SHP77 treated with DMSO at 0.1 percent for 48 hours (cell line): ENCODE results near the gene RNF225.
"Not testable (repeated sequence)": the region's sequence is repeated elsewhere in the genome, so short reads cannot be mapped to it uniquely, and the experiment has no call there.

Experiments
- DNase-seq: peaks from one replicate; lab custom pipeline; 2025; lab: John Stamatoyannopoulos, UW

Gene RNF225

GRCh38 chr19:58362272-58362994 is 33.0 kb upstream of the RNF225 start, which contains the start of gene ZNF497:
TSS of gene ZNF497 (minus strand) at chr19:58362751. CDS start at chr19:58357635, 5,116 bp downstream.
- peak; percentile 85 for DNase-seq

GRCh38 chr19:58364146-58364545 is 31.3 kb upstream of the RNF225 start:
- no peak for DNase-seq

DNA sequence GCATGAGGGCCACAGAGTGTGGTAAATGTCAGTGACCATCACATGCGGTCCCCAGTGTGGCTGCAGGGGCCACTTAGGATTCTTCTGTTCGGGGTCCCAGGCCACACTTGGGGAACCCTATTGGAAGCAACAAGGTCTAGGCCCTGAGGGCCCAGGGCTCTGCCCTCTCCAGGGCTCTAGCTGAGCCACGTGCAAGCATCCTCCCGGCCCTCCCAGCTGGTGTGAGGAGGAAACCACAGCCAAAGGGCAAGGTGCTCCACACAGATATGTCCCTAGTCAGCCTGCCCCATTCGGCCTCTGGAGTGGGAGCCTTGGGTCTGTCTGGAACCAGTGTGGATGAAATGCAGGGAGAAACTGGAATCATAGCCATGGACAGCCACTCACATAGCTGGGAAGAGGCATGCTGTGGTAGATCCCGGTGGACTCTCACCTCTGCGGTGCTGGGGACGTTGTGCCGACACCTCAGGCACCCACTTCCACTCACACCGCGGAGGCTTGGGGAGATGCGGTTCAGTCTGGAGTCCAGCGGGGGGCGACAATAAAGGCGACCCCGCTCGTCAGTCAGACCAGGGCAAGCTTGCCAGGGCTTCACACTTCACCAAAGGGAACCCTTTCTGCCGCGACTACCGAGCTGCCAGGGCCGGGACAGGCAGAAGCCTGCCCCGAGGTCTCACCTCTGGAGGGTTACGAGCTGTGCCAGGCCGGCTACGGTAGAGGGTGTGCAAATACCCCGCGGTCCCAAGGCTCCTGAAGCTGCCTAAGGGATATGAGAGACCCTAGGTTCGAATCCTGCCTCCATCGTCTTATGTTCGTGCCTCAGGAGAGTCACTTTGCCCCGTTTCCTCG is 28.6 kb upstream of the RNF225 start:
- DNase-seq, result no peak

- DNase-seq, result no peak
Measured at GRCh38 chr19:58367698-58368454, 27.6 kb upstream of the RNF225 start.

- DNase-seq, result no peak
Measured at GRCh38 chr19:58368561-58369360, 26.7 kb upstream of the RNF225 start.

DNA sequence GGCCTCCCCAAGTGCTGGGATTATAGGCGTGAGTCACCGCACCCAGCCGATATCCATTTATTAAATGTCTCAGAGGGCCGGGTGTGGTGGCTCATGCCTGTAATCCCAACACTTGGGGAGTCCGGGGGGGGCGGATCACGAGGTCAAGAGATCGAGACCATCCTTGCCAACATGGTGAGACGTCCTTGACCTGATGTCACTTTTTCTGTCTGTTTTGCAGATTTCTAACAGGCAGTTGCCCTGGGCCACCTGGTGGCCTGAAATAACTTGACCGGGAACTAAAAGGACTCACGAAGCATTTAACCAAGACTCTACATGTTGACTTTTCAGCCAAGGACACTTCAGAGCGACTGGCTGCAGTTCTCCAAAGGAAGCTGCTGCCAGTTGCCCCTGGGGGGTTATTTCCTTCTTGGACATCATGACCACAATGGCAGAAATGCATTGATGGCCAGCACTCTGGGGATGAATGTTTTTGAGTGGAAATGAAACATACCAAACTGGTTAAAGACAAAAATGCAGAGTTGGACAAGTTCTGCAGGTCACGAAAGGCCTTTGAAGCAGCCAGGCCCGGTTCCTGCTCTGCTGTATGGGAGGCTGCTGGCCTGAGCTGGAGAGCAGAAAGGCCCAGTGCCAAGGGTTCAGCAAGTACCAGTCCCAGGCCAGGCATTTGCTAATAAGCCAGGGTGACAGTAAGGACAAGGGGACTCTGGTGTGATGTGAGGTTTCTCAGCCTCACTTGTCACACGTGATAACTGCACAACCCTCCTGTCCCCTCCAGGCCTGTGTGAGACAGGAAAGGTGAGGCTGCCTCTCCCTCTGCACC is 22.9 kb upstream of the RNF225 start:
- no peak for DNase-seq

DNA sequence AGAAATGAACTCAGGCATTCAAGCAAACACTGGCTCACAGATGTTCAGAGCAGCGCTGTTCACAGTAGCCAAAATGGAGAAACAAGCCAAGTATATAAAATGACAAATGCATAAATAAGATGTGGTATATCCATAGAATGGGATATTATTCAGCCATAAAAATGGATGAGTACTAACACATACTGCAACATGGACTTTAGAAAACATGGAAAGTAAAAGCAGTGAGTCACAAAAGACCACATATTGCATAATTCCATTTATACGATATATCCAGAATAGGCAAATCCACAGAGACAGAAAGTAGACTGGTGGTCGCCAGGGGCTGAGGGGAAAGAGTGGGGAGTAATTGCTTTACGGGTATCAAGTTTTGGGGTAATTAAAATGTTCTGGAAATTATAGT is 21.3 kb upstream of the RNF225 start:
- no peak for DNase-seq

DNA sequence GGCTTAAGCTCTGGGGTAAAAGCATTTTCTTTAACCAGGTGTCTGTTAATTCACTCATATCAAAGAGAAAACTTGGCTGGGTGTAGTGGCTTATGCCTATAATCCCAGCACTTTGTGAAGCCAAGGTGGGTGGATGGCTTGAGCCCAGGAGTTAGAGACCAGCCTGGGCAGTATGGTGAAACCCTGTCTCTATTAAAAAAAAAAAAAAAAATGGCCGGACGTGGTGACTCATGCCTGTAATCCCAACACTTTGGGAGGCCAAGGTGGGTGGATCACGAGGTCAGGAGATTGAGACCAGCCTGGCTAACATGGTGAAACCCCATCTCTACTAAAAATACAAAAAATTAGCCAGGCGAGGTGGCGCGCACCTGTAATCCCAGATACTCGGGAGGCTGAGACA is 18.7 kb upstream of the RNF225 start:
- DNase-seq, result not testable (repeated sequence)

- DNase-seq, result no peak
Measured at GRCh38 chr19:58379246-58379645, 16.2 kb upstream of the RNF225 start.

GRCh38 chr19:58380037-58380661 is 15.3 kb upstream of the RNF225 start:
- no peak for DNase-seq

- DNase-seq, result peak; percentile 99
Measured at GRCh38 chr19:58380662-58381459, 14.6 kb upstream of the RNF225 start, which contains the start of gene ZNF837. TSS of gene ZNF837 (minus strand) at chr19:58381030. CDS start at chr19:58369332, 11,698 bp downstream.

GRCh38 chr19:58381460-58382212 is 13.8 kb upstream of the RNF225 start:
- no peak for DNase-seq

- no peak for DNase-seq
Measured at GRCh38 chr19:58382997-58383603, 12.4 kb upstream of the RNF225 start.

DNA sequence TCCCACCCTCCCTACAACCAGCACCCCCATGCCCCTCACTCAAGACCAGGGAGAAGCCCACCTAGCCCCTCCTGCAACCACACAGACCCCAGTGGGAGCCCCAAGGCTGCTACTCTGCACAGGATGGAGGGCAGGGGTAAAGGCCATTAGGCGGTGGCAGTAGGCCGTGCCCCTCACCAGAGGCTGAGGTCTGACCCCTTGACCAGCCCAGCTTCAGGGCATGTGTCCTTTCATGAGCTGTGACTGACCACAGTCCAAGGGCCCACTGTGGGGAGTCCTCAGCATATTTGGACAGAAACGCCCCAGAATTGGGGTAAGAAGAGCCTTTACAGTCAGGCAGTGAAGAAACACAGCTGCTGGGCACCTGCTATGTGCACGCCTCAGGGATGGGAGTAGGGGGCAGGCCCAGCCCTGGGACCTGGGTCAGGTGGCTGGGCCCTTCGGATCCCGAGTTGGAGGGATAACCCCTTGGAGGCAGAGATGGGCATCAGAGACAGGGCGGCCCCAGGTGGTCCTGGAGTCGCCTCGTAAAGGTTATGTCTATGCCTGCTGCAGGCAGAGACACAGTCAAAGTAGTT is 10.1 kb upstream of the RNF225 start:
- no peak for DNase-seq

- DNase-seq, result no peak
Measured at GRCh38 chr19:58385891-58386575, 9.4 kb upstream of the RNF225 start.

GRCh38 chr19:58386576-58387337 is 8.7 kb upstream of the RNF225 start, which contains the start of gene RPS5:
TSS of gene RPS5 (plus strand) at chr19:58387269. CDS start at chr19:58388138, 869 bp downstream.
- peak; percentile 96 for DNase-seq
